Superior temporal gyrus (tissue), 1 donor: ENCODE data around the gene CERT1.
"Not testable (repeated sequence)": the region's sequence is repeated elsewhere in the genome, so short reads cannot be mapped to it uniquely, and the experiment has no call there.

Source experiments
- DNase-seq: peaks from one replicate; pipeline ENCODE4 v3.0.0-alpha.2; 2016; ENCODE audit errors: extremely low spot score

CERT1 gene

GRCh38 chr5:75523275-75523674 is 11.8 kb upstream of the CERT1 start:
- DNase-seq = no peak

GRCh38 chr5:75522542-75522941 is 11.1 kb upstream of the CERT1 start:
- no peak for DNase-seq

- DNase-seq = no peak
Measured at GRCh38 chr5:75522025-75522424, 10.6 kb upstream of the CERT1 start.

- DNase-seq = no peak
Measured at GRCh38 chr5:75521195-75521594, 9.8 kb upstream of the CERT1 start.

GRCh38 chr5:75519761-75520160 is 8.3 kb upstream of the CERT1 start:
- DNase-seq = no peak

GRCh38 chr5:75514323-75514722 is 2.9 kb upstream of the CERT1 start:
- DNase-seq = no peak

- DNase-seq = no peak
Measured at GRCh38 chr5:75513841-75514240, 2.4 kb upstream of the CERT1 start.

GRCh38 chr5:75512383-75513074 is 1.1 kb upstream of the CERT1 start:
- DNase-seq = no peak

GRCh38 chr5:75510836-75511434 is 494 bp downstream of the CERT1 start:
- DNase-seq = no peak

GRCh38 chr5:75510417-75510835 is 1.0 kb downstream of the CERT1 start:
- no peak for DNase-seq

- peak; percentile 19 for DNase-seq
Measured at GRCh38 chr5:75509956-75510355, 1.5 kb downstream of the CERT1 start.

GRCh38 chr5:75509546-75509945 is 1.9 kb downstream of the CERT1 start:
- no peak for DNase-seq

GRCh38 chr5:75507841-75508240 is 3.6 kb downstream of the CERT1 start:
- no peak for DNase-seq

GRCh38 chr5:75505112-75505511 is 6.3 kb downstream of the CERT1 start:
- DNase-seq = not testable (repeated sequence)

GRCh38 chr5:75498875-75499274 is 12.6 kb downstream of the CERT1 start:
- DNase-seq = not testable (repeated sequence)

- DNase-seq = no peak
Measured at GRCh38 chr5:75498208-75498777, 13.1 kb downstream of the CERT1 start.

- no peak for DNase-seq
Measured at GRCh38 chr5:75496026-75496425, 15.4 kb downstream of the CERT1 start.

GRCh38 chr5:75491621-75492020 is 19.8 kb downstream of the CERT1 start:
- no peak for DNase-seq

- not testable (repeated sequence) for DNase-seq
Measured at GRCh38 chr5:75489847-75490246, 21.6 kb downstream of the CERT1 start.

GRCh38 chr5:75484605-75485004 is 26.8 kb downstream of the CERT1 start:
- DNase-seq = no peak

- DNase-seq = no peak
Measured at GRCh38 chr5:75482482-75482881, 28.9 kb downstream of the CERT1 start.

- DNase-seq = no peak
Measured at GRCh38 chr5:75481024-75481423, 30.4 kb downstream of the CERT1 start.

GRCh38 chr5:75475364-75475763 is 36.1 kb downstream of the CERT1 start:
- DNase-seq = no peak
